Measurements from ENCODE around the gene RALGPS1.

RALGPS1 gene

DNA sequence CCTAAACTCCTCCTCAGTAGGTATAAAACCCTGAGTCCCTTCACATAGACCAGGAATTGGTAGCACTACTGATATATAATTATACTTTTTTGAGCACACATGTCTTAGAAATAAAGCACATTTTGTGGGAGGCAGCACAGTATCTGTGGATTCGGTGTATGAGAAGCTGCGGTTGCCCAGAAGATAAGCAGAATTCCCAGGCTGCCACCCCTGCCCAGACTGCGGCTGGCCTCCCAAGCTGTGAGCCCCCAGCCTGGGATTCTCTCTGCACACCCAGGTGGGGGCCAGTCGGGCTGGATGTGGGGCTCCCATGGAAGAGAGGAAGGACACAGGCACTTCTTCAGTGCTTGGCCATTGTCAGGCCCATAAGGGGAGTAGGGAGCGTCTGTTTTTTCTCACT lies 233.4 kb downstream of the RALGPS1 start:
- Histone ChIP-seq H3K36me3 (ENCODE audit: control insufficient read depth in 2 of 2, insufficient read depth in 2 of 2, low read length in 2 of 2) (no peaks in the 10 kb centered on the region), H3K27ac (ENCODE audit: low read depth in 2 of 2, low read length in 2 of 2) (no peak overlapping the region), H3K27me3 (ENCODE audit: control insufficient read depth in 2 of 2, insufficient read depth in 2 of 2, low read length in 2 of 2) (no peaks in the 10 kb centered on the region), H3K9me3 (ENCODE audit: control insufficient read depth in 2 of 2, low read length in 2 of 2) (no peaks in the 10 kb centered on the region), H3K9ac (ENCODE audit: low read depth in 1 of 2, low read length in 2 of 2) (no peak overlapping the region), H3K4me1 (ENCODE audit: control insufficient read depth in 2 of 2, insufficient read depth in 2 of 2, low read length in 2 of 2) (no peaks in the 10 kb centered on the region), H3K4me3 (ENCODE audit: low read length in 2 of 2) (no peak overlapping the region)

DNA sequence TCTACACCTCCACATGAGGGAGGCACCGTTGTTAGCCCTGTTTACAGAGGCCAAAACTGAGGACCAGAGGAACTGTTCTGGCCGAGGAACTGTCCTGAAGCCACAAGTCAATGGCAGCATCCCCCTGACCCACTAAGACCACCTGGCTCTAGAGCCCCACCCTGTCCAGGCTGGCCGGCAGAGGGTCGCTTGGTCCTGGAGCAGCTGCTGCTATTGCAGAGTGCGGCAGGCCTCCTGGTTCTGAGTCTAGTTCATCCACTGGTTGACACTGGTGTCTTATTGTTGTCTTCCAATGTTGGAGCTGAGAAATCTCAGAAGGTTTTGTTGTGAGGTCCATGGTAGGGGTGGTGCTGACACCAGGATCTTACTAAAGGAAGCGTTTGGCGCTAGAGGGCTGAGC lies 234.4 kb downstream of the RALGPS1 start:
- Histone ChIP-seq H3K27me3 (ENCODE audit: control insufficient read depth in 2 of 2, insufficient read depth in 2 of 2, low read length in 2 of 2) (no peaks in the 10 kb centered on the region), H3K4me1 (ENCODE audit: control insufficient read depth in 2 of 2, insufficient read depth in 2 of 2, low read length in 2 of 2) (peaks cover 0 to 1% of the 10 kb centered on the region in 2 donors), H3K36me3 (ENCODE audit: control insufficient read depth in 2 of 2, insufficient read depth in 2 of 2, low read length in 2 of 2) (no peaks in the 10 kb centered on the region), H3K27ac (ENCODE audit: low read depth in 2 of 2, low read length in 2 of 2) (no peak overlapping the region), H3K4me3 (ENCODE audit: low read length in 2 of 2) (no peak overlapping the region), H3K9ac (ENCODE audit: low read depth in 1 of 2, low read length in 2 of 2) (no peak overlapping the region), H3K9me3 (ENCODE audit: control insufficient read depth in 2 of 2, low read length in 2 of 2) (no peaks in the 10 kb centered on the region)

- no peaks in the 10 kb centered on the region for H3K27me3 ChIP-seq (ENCODE audit: control insufficient read depth in 2 of 2, insufficient read depth in 2 of 2, low read length in 2 of 2)
- H3K4me1 ChIP-seq (ENCODE audit: control insufficient read depth in 2 of 2, insufficient read depth in 2 of 2, low read length in 2 of 2): peaks cover 0 to 4% of the 10 kb centered on the region in 2 donors
- no peak overlapping the region for H3K4me3 ChIP-seq (ENCODE audit: low read length in 2 of 2)
- no peak overlapping the region for H3K9ac ChIP-seq (ENCODE audit: low read depth in 1 of 2, low read length in 2 of 2)
- H3K9me3 ChIP-seq (ENCODE audit: control insufficient read depth in 2 of 2, low read length in 2 of 2): no peaks in the 10 kb centered on the region
- H3K27ac ChIP-seq (ENCODE audit: low read depth in 2 of 2, low read length in 2 of 2): no peak overlapping the region
- no peaks in the 10 kb centered on the region for H3K36me3 ChIP-seq (ENCODE audit: control insufficient read depth in 2 of 2, insufficient read depth in 2 of 2, low read length in 2 of 2)
Measured at GRCh38 chr9:127149463-127150390, 235.1 kb downstream of the RALGPS1 start.

GRCh38 chr9:127153501-127153900 lies 238.9 kb downstream of the RALGPS1 start:
- no peaks in the 10 kb centered on the region for H3K36me3 ChIP-seq (ENCODE audit: control insufficient read depth in 2 of 2, insufficient read depth in 2 of 2, low read length in 2 of 2)
- no peaks in the 10 kb centered on the region for H3K9me3 ChIP-seq (ENCODE audit: control insufficient read depth in 2 of 2, low read length in 2 of 2)
- H3K4me1 ChIP-seq (ENCODE audit: control insufficient read depth in 2 of 2, insufficient read depth in 2 of 2, low read length in 2 of 2): peaks cover 0 to 4% of the 10 kb centered on the region in 2 donors
- H3K27ac ChIP-seq (ENCODE audit: low read depth in 2 of 2, low read length in 2 of 2): no peak overlapping the region
- no peak overlapping the region for H3K9ac ChIP-seq (ENCODE audit: low read depth in 1 of 2, low read length in 2 of 2)
- no peak overlapping the region for H3K4me3 ChIP-seq (ENCODE audit: low read length in 2 of 2)
- H3K27me3 ChIP-seq (ENCODE audit: control insufficient read depth in 2 of 2, insufficient read depth in 2 of 2, low read length in 2 of 2): no peaks in the 10 kb centered on the region

DNA sequence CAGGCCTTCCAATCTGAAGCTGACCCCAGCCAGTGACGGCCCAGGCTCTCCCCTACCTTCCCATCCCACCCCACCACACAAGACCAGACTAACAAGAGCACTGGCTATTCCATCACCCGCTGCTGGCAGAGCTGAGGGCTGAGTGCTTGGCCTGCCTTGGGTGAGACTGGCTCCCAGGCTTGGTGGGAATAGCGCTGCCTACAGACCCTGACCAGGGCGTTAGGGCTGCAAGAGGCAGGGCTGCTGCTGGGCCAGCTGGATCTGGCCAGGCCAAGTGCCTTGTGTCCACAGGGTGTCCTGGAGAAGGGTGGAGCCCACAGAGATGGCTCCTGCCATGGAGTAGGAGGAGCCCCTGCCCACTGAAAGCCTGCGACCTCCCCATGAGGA lies 239.4 kb downstream of the RALGPS1 start:
- Histone ChIP-seq H3K4me3 (ENCODE audit: low read length in 2 of 2) (no peak overlapping the region), H3K4me1 (ENCODE audit: control insufficient read depth in 2 of 2, insufficient read depth in 2 of 2, low read length in 2 of 2) (peaks cover 0 to 4% of the 10 kb centered on the region in 2 donors), H3K27me3 (ENCODE audit: control insufficient read depth in 2 of 2, insufficient read depth in 2 of 2, low read length in 2 of 2) (no peaks in the 10 kb centered on the region), H3K9ac (ENCODE audit: low read depth in 1 of 2, low read length in 2 of 2) (no peak overlapping the region), H3K27ac (ENCODE audit: low read depth in 2 of 2, low read length in 2 of 2) (peak overlapping the region; percentile 18 to 35), H3K9me3 (ENCODE audit: control insufficient read depth in 2 of 2, low read length in 2 of 2) (no peaks in the 10 kb centered on the region), H3K36me3 (ENCODE audit: control insufficient read depth in 2 of 2, insufficient read depth in 2 of 2, low read length in 2 of 2) (no peaks in the 10 kb centered on the region)

- Histone ChIP-seq H3K27me3 (ENCODE audit: control insufficient read depth in 2 of 2, insufficient read depth in 2 of 2, low read length in 2 of 2) (no peaks in the 10 kb centered on the region), H3K27ac (ENCODE audit: low read depth in 2 of 2, low read length in 2 of 2) (peak overlapping the region; percentile 18 to 35), H3K9me3 (ENCODE audit: control insufficient read depth in 2 of 2, low read length in 2 of 2) (no peaks in the 10 kb centered on the region), H3K36me3 (ENCODE audit: control insufficient read depth in 2 of 2, insufficient read depth in 2 of 2, low read length in 2 of 2) (no peaks in the 10 kb centered on the region), H3K4me3 (ENCODE audit: low read length in 2 of 2) (peak overlapping the region in 1 of 2 donors; percentile 11), H3K4me1 (ENCODE audit: control insufficient read depth in 2 of 2, insufficient read depth in 2 of 2, low read length in 2 of 2) (peaks cover 0 to 4% of the 10 kb centered on the region in 2 donors), H3K9ac (ENCODE audit: low read depth in 1 of 2, low read length in 2 of 2) (no peak overlapping the region)
Measured at GRCh38 chr9:127154390-127155191, 240.0 kb downstream of the RALGPS1 start.

DNA sequence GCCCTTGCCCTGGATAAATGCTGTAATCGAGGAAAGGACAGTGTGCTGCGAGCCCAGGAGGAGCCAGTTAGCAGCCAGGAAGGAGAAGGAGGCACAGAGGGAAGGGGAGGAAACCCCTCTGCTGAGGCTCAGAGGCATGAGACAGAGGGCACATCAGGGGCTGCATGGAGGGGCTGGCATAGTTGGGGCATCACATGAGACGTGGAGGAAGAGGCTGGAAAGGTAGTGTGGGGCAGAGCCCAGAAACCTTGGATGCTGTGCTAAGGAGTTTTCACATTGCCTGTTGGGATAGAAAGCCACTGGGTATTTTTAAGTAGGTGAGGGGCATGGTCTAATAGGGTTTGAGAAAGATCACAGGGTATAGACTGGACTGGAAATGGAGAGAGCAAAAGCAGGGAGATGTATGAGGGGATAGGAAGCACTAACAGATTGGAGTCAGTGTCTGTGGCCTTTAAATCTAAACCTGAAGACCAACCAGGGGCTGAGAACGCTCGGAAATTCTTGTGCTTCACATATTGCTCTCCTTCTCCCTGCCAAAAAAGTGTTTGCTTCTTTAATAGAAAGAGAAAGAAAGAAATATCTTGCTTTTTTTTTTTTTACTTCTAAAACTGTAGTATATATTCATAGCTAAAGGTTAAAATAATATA lies 240.9 kb downstream of the RALGPS1 start:
- Histone ChIP-seq H3K27me3 (ENCODE audit: control insufficient read depth in 2 of 2, insufficient read depth in 2 of 2, low read length in 2 of 2) (no peaks in the 10 kb centered on the region), H3K27ac (ENCODE audit: low read depth in 2 of 2, low read length in 2 of 2) (peak overlapping the region; percentile 18 to 35), H3K9ac (ENCODE audit: low read depth in 1 of 2, low read length in 2 of 2) (no peak overlapping the region), H3K4me3 (ENCODE audit: low read length in 2 of 2) (no peak overlapping the region), H3K4me1 (ENCODE audit: control insufficient read depth in 2 of 2, insufficient read depth in 2 of 2, low read length in 2 of 2) (peaks cover 0 to 4% of the 10 kb centered on the region in 2 donors), H3K9me3 (ENCODE audit: control insufficient read depth in 2 of 2, low read length in 2 of 2) (no peaks in the 10 kb centered on the region), H3K36me3 (ENCODE audit: control insufficient read depth in 2 of 2, insufficient read depth in 2 of 2, low read length in 2 of 2) (no peaks in the 10 kb centered on the region)

GRCh38 chr9:127158786-127159324 lies 244.3 kb downstream of the RALGPS1 start:
- Histone ChIP-seq H3K27ac (ENCODE audit: low read depth in 2 of 2, low read length in 2 of 2) (no peak overlapping the region), H3K4me1 (ENCODE audit: control insufficient read depth in 2 of 2, insufficient read depth in 2 of 2, low read length in 2 of 2) (peaks cover 0 to 4% of the 10 kb centered on the region in 2 donors), H3K36me3 (ENCODE audit: control insufficient read depth in 2 of 2, insufficient read depth in 2 of 2, low read length in 2 of 2) (no peaks in the 10 kb centered on the region), H3K9ac (ENCODE audit: low read depth in 1 of 2, low read length in 2 of 2) (no peak overlapping the region), H3K4me3 (ENCODE audit: low read length in 2 of 2) (no peak overlapping the region), H3K9me3 (ENCODE audit: control insufficient read depth in 2 of 2, low read length in 2 of 2) (no peaks in the 10 kb centered on the region), H3K27me3 (ENCODE audit: control insufficient read depth in 2 of 2, insufficient read depth in 2 of 2, low read length in 2 of 2) (no peaks in the 10 kb centered on the region)

DNA sequence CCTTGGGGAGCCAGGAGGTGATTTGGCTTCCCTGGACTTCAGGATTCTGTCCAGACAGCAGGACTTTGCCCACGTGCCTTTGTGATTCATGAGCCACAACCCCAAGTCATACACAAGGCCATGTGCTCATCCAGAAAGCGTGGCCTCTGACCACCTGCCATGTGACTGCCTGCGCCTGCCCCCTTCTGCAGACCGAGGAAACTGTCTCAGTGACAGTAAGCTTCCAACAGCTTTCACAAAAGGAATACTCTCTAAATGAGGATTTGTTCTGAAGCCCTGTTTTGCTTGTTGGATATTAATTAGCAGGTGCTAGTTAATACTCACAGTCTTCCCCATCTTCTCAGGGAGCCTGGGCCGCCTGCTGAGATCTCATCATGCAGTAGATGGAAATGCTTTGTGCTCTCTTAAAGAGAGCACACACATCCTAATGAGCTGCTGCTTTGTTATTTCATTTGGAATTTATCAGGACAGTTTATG lies 244.8 kb downstream of the RALGPS1 start:
- Histone ChIP-seq H3K27ac (ENCODE audit: low read depth in 2 of 2, low read length in 2 of 2) (no peak overlapping the region), H3K4me3 (ENCODE audit: low read length in 2 of 2) (no peak overlapping the region), H3K9me3 (ENCODE audit: control insufficient read depth in 2 of 2, low read length in 2 of 2) (no peaks in the 10 kb centered on the region), H3K4me1 (ENCODE audit: control insufficient read depth in 2 of 2, insufficient read depth in 2 of 2, low read length in 2 of 2) (no peaks in the 10 kb centered on the region), H3K9ac (ENCODE audit: low read depth in 1 of 2, low read length in 2 of 2) (no peak overlapping the region), H3K27me3 (ENCODE audit: control insufficient read depth in 2 of 2, insufficient read depth in 2 of 2, low read length in 2 of 2) (no peaks in the 10 kb centered on the region), H3K36me3 (ENCODE audit: control insufficient read depth in 2 of 2, insufficient read depth in 2 of 2, low read length in 2 of 2) (no peaks in the 10 kb centered on the region)

Measured in mucosa of rectum (tissue), 2 donors.